HG03469 (cell line): Measurements from ENCODE around the gene CX3CR1.
"Not testable (repeated sequence)": the region's sequence is repeated elsewhere in the genome, so short reads cannot be mapped to it uniquely, and the experiment has no call there.

Experiments used
- ATAC-seq: cut with Tn5 transposase; IDR thresholded peaks from one replicate; pipeline ENCODE4 v1.9.1; 2021; ENCODE audit warnings: mild to moderate bottlenecking, moderate library complexity, moderate number of reproducible peaks; ENCODE audit not compliant: unreplicated experiment

Gene CX3CR1

DNA sequence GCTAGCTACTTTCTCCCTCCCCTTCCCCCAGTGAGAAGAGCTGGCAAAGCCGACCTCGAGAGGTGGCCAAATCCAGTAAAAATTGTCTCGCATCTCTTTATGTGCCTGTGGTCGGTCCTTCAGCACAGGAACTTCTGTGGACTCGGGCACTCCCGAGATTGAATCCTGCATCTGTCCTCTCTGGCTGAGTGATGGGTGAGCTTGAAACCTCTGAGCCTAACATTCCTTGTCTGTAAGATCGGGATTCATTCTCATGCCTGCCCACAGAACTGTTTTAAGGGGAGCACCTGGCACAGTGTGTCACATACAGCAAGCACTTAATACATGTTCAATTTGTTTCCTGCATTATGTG lies 11.3 kb downstream of the CX3CR1 start:
- no peak for ATAC-seq

- ATAC-seq: no peak
Observed at GRCh38 chr3:39267631-39268548, 11.9 kb downstream of the CX3CR1 start.

GRCh38 chr3:39264053-39264452 lies 15.8 kb downstream of the CX3CR1 start:
- no peak for ATAC-seq

DNA sequence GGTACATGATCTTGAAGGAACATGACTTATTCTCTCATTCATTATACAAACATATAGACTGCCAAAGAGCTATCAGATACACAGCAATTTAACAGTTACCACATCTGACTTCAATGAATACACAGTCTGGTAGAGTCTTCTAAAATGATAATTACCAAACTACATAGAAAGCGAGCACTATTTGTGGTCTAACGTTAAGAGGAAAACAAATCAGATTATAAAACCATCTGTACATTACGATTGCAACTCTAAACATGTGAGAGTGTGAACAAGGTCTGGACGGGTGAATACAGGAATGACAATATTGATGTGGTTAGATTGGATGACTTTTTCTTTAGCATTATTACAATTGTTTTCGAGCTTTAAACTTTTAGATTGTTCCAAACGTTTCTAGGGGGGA lies 16.3 kb downstream of the CX3CR1 start:
- no peak for ATAC-seq

DNA sequence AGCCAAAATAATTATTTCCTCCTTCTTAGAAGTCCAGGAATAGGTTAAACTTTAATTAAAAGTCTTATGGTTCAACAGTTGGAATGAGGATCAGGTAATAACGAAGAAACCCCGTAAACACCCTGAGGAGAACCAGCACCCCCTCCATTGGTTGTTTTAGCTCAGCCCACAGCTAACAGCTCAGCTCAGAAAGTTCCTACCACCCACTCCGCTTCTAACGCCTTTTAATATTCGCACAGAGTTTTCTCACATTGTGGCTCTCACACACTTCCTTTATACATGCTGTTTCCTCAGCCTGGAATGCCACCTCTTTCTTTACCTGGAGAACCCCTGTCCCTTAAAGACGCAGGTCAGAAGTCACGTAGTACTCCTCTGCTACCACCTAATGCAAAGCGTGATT lies 17.0 kb downstream of the CX3CR1 start:
- ATAC-seq: no peak

GRCh38 chr3:39261726-39262125 lies 18.1 kb downstream of the CX3CR1 start:
- ATAC-seq: no peak

GRCh38 chr3:39260957-39261356 lies 18.9 kb downstream of the CX3CR1 start:
- no peak for ATAC-seq

- ATAC-seq: no peak
Observed at GRCh38 chr3:39260318-39260717, 19.5 kb downstream of the CX3CR1 start.

DNA sequence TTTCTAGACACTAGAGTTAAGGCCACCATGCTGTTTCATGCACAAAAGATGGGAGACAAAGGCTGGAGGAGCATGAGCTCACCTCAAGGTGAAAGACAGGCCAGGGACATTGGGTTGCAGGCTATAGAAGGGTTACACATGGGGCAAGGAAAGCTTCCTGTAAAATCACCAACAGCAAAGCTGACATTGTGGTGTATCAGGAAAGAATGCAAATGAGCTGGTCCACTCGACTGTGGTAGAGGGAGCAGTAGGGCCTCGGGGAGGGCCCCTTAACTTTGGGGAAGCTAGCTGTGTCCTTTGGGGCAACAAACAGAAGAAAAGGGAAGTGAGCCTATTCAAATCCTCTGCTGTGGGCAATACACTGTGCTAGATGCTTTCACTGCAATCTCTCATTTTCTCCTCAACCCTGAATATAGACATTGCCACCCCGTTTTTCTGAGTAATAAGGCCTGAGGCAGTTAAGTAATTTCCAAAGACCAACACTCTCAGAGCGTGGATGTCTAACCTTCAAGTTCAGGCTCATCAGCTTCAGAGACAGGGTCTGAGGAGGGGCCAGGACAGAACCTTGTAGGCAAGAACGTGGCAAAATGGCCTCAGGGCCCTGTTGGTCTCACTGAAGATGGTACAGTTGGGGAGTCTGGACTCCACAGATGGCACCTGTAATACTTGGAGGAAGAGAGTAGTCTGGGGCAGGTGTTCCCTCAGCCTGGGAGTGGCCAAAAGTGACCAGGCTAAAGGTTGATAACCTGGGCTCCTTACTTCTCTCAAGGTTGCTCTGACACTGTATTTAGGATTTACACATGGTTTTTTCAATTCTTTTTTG lies 24.1 kb downstream of the CX3CR1 start:
- ATAC-seq: peak; percentile 96

GRCh38 chr3:39254806-39255449 lies 24.9 kb downstream of the CX3CR1 start:
- ATAC-seq: no peak

DNA sequence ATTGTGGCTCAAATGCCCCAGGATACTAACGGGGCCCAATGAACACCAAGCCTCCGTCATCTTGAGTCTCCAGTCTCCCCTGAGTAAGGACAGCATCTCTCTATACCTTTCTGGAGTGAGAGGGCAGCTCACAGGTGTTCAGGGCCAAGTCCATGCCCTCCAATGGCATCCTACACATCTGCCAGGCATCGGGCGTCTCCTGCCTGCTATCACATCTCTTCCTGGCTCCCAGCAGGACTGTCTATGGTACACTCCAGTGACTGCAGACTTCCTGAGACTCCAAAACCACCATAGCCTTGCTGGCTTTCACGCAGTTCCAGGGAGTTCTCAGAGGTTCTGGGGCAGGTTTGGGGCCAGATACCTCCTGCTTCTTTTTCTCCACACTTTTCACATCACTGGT lies 28.3 kb downstream of the CX3CR1 start:
- no peak for ATAC-seq

DNA sequence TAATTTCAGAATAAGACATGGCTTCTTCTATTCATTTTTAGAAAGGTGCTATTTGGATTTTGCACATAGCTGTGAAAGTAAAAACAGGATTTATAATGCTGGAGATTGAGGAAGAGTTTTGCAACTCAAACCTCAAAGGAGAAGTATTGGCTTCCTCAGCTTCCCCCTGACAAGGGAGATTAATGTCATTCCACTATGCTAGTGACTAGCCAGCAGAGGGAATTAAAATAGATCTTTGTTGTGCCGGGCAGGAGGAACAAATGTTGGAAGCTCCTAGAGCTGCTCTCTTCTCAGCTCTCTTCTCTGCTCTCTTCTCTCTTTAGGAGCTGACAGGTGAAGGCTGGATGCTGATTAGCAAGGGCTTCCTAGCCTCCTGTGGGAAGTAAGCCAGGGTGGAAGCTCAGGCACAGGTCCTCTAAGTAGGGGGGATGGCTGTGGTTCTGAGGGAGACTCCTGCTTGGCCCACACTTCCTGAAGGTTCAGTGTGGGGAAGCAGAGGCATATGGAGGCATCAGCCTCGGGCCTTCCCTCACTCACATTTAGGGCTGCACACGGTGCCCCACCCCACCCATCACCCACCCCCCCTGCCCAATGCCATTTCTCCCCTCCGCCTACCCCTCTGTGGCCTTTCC lies 29.6 kb downstream of the CX3CR1 start:
- ATAC-seq: no peak

DNA sequence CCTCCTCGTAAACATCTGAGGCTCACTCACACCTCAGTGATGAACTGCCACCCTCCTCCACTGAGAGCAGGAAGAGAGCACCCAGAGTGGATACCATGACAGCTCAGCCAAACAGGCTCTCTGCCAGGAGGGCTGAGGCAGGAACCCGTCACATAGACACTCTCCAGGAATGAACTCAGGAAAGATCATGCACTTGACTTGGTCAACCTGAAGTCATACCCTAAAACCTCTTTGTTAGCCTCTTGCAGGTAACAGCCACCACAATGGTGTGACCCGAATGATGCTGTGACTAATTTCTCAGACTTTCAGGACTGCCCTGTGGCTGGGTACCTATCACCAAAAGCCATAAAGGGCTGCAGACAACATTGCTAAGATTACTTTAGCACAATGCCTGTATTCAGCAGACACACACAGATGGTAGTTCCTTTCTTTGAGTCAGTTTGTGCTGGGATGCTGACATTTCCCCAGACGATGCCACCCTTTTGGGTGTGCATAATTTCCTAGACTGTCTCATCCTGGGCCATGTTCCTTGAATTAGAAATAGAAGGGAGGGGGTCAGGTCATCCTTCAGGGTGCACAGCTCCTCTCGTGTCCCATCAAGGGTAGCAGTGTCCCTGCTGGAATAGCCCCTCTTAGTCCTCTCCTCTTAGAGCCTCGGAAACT lies 30.3 kb downstream of the CX3CR1 start:
- no peak for ATAC-seq

- ATAC-seq: no peak
Observed at GRCh38 chr3:39241561-39241960, 38.3 kb downstream of the CX3CR1 start.

- ATAC-seq: no peak
Observed at GRCh38 chr3:39237027-39237426, 42.8 kb downstream of the CX3CR1 start.

- ATAC-seq: no peak
Observed at GRCh38 chr3:39234651-39235050, 45.2 kb downstream of the CX3CR1 start.

- no peak for ATAC-seq
Observed at GRCh38 chr3:39232859-39233258, 47.0 kb downstream of the CX3CR1 start.

DNA sequence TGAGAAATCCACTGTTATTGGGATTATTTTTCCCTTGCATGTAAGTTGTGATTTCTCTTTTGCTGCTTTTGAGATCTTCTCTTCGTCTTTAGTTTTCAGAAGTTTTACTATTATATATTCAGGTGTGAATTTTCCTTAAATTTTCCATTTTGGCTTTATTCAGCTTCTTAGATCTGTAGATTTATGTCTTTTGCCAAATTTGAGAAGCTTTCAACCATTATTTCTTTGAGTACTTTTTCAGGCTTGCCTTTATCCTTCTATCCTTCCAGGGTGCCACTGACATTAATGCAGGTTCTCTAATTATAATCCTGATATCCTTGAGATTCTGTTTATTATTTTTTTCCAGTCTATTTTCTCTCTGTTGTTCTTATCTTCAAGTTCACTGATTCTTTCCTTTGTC lies 49.4 kb downstream of the CX3CR1 start:
- no peak for ATAC-seq

DNA sequence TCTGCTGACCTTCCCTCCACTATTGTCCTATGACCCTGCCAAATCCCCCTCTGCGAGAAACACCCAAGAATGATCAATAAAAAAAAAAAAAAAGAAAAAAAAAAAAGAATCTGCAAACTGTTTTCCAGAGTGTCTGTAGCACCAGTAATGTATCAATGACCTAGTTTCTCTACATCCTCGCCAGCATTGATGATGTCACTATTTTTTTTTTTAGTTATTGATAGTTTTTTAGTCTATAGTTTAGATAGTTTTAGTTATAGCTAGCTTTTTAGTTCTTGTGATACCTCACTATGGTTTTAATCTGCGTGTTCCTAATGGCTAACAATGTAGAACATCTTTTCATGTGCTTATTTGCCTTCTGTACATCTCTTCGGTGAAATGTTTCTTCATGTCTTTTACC lies 51.3 kb downstream of the CX3CR1 start:
- ATAC-seq: no peak

DNA sequence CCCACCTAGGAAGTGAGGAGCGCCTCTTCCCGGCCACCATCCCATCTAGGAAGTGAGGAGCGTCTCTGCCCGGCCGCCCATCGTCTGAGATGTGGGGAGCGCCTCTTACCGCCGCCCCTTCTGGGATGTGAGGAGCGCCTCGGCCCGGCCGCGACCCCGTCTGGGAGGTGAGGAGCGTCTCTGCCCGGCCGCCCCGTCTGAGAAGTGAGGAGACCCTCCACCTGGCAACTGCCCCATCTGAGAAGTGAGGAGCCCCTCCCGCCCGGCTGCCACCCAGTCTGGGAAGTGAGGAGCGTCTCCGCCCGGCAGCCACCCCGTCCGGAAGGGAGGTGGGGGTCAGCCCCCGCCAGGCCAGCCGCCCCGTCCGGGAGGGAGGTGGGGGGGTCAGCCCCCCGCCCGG lies 52.2 kb downstream of the CX3CR1 start:
- not testable (repeated sequence) for ATAC-seq
